ENCODE data around the gene MYOF.

DNA sequence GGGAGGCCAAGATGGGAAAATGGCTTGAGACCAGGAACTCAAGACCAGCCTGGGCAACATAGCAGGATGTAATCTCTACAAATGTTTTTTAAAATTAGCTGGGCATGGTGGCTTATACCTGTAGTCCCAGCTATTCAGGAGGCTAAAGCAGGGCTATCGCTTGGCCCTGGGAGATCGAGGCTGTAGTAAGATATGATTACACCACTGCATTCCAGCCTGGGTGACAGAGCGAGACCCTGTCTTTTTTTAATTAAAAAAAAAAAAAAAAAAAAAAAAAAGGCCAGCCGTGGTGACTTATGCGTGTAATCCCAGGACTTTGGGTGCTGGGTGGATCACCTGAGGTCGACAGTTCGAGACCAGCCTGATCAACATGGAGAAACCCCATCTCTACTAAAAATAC, 27.4 kb downstream of the MYOF start:
- TF ChIP-seq POLR2A (IDR thresholded peaks at IDR 0.05; ENCODE audit: low read length) (no peak), GATA1 (IDR thresholded peaks at IDR 0.05; ENCODE audit: low read depth, low read length) (no peak)

Data from erythroblast (primary cell).